GM19372 (cell line): ENCODE measurements around the gene CP.

Experiments
- ATAC-seq: cut with Tn5 transposase; IDR thresholded peaks from one replicate; pipeline ENCODE4 v1.9.1; 2021; ENCODE audit warnings: mild to moderate bottlenecking, low read depth, moderate library complexity; ENCODE audit not compliant: unreplicated experiment

CP gene

GRCh38 chr3:149188494-149188893 is 33.1 kb downstream of the CP start:
- ATAC-seq = no peak

GRCh38 chr3:149186721-149187120 is 34.9 kb downstream of the CP start:
- ATAC-seq = no peak

- ATAC-seq = no peak
Measured at GRCh38 chr3:149186219-149186618, 35.4 kb downstream of the CP start.

GRCh38 chr3:149181182-149181581 is 40.4 kb downstream of the CP start:
- ATAC-seq = no peak

- ATAC-seq = no peak
Measured at GRCh38 chr3:149180057-149180573, 41.5 kb downstream of the CP start.

GRCh38 chr3:149179220-149179619 is 42.4 kb downstream of the CP start:
- no peak for ATAC-seq

GRCh38 chr3:149177122-149177521 is 44.5 kb downstream of the CP start:
- ATAC-seq = no peak

GRCh38 chr3:149174901-149175300 is 46.7 kb downstream of the CP start:
- ATAC-seq = no peak

- no peak for ATAC-seq
Measured at GRCh38 chr3:149170672-149171071, 51.0 kb downstream of the CP start.

GRCh38 chr3:149167898-149168297 is 53.7 kb downstream of the CP start:
- no peak for ATAC-seq

- ATAC-seq = no peak
Measured at GRCh38 chr3:149163066-149163465, 58.6 kb downstream of the CP start.

GRCh38 chr3:149162007-149162406 is 59.6 kb downstream of the CP start:
- ATAC-seq = no peak

- ATAC-seq = no peak
Measured at GRCh38 chr3:149160754-149161300, 60.8 kb downstream of the CP start.

- no peak for ATAC-seq
Measured at GRCh38 chr3:149153402-149153801, 68.2 kb downstream of the CP start.

- peak; percentile 95 for ATAC-seq
Measured at GRCh38 chr3:149152420-149152819, 69.2 kb downstream of the CP start.

- no peak for ATAC-seq
Measured at GRCh38 chr3:149151843-149152242, 69.8 kb downstream of the CP start.

- ATAC-seq = no peak
Measured at GRCh38 chr3:149150436-149150835, 71.2 kb downstream of the CP start.

GRCh38 chr3:149145974-149146373 is 75.7 kb downstream of the CP start:
- ATAC-seq = peak; percentile 77

GRCh38 chr3:149145356-149145755 is 76.3 kb downstream of the CP start:
- ATAC-seq = no peak

- no peak for ATAC-seq
Measured at GRCh38 chr3:149142682-149143081, 78.9 kb downstream of the CP start.

- no peak for ATAC-seq
Measured at GRCh38 chr3:149134575-149134974, 87.1 kb downstream of the CP start.

- ATAC-seq = no peak
Measured at GRCh38 chr3:149131589-149131988, 90.0 kb downstream of the CP start.
